ENCODE measurements around the gene ANKMY1. TPM values are rescaled to one million over a fixed set of nuclear protein-coding genes. Genes with fewer than 3 reads are reported as not detected.

ANKMY1 gene
- total RNA-seq, 4 donors from 2014 or later = 8.2 to 23.8 (median 17.1) TPM

- Histone ChIP-seq H3K4me3 (no peak overlapping the region), H3K4me1 (peaks cover 0 to 6% (median 4%) of the 10 kb centered on the region in 3 donors), H3K9me3 (no peaks in the 10 kb centered on the region), H3K36me3 (peaks cover 0 to 38% (median 1%) of the 10 kb centered on the region in 3 donors), H3K27me3 (no peaks in the 10 kb centered on the region), H3K27ac (no peak overlapping the region)
- no peak for TF ChIP-seq POLR2A (IDR thresholded peaks at IDR 0.05)
- TF ChIP-seq CTCF (IDR thresholded peaks at IDR 0.05) = no peak
- intact Hi-C loops (cut with DNase I) = no loop called here
- 89 to 94% methylated on average over 3 of the region's 10 CpGs for WGBS, 2 donors
- DNase-seq = no peak
Observed at GRCh38 chr2:240603846-240604245, 46.1 kb upstream of the ANKMY1 start.

GRCh38 chr2:240603081-240603835 is 45.5 kb upstream of the ANKMY1 start:
- intact Hi-C loops (cut with DNase I) = no loop called here
- no peaks in the 10 kb centered on the region for H3K9me3 ChIP-seq
- TF ChIP-seq POLR2A (IDR thresholded peaks at IDR 0.05) = no peak
- no peak for TF ChIP-seq CTCF (IDR thresholded peaks at IDR 0.05)
- peaks cover 0 to 6% (median 4%) of the 10 kb centered on the region in 3 donors for H3K4me1 ChIP-seq
- WGBS, 2 donors = 78 to 88% methylated on average over 8 to 11 of the region's 22 CpGs
- H3K27me3 ChIP-seq = no peaks in the 10 kb centered on the region
- H3K27ac ChIP-seq = no peak overlapping the region
- H3K36me3 ChIP-seq = peaks cover 3 to 44% (median 7%) of the 10 kb centered on the region in 3 donors
- DNase-seq = no peak
- no peak overlapping the region for H3K4me3 ChIP-seq

DNA sequence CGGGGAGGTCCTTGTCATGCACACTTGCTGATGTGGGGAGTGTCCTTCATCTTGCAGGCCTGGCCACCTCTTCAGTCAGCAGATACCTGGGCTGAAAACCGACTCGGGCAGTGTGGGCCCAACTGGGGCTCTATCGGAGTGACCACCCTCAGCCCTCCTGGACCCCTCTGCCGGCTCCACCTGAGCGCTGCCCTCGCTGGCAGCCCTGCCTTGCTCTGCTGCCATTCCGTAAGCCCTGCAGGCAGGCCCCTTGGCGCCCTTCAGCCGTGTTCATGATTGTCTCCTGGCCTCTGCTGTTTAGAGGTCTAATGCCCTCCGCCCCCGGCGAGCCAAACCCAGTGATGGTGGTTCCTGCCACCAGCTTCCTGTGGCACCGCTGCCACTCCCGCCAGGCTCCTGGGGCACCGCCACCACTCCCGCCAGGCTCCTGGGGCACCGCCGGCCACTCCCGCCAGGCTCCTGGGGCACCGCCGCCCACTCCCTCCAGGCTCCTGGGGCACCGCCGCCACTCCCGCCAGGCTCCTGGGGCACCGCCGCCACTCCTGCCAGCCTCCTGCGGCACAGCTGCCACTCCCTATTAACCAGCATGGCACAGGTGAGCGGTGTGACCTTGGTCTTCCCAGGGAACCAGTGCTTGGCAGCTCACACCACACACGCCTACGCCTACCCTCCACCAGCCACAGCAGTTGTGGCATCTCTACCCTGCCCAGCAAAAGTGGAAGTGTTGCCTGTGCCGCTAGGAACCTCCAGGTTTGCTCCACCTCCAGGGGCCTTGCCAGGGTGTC is 44.7 kb upstream of the ANKMY1 start:
- intact Hi-C loops (cut with DNase I) = no loop called here
- H3K4me3 ChIP-seq = no peak overlapping the region
- H3K4me1 ChIP-seq = peaks cover 0 to 6% (median 4%) of the 10 kb centered on the region in 3 donors
- 88 to 100% methylated on average over 1 to 11 of the region's 32 CpGs for WGBS, 2 donors
- H3K27ac ChIP-seq = no peak overlapping the region
- H3K36me3 ChIP-seq = peaks cover 9 to 52% (median 12%) of the 10 kb centered on the region in 3 donors
- H3K27me3 ChIP-seq = no peaks in the 10 kb centered on the region
- TF ChIP-seq POLR2A (IDR thresholded peaks at IDR 0.05) (no peak), CTCF (IDR thresholded peaks at IDR 0.05) (no peak)
- DNase-seq = no peak
- H3K9me3 ChIP-seq = no peaks in the 10 kb centered on the region

GRCh38 chr2:240601831-240602160 is 44.0 kb upstream of the ANKMY1 start:
- H3K36me3 ChIP-seq = peaks cover 13 to 58% (median 13%) of the 10 kb centered on the region in 3 donors
- no peak for DNase-seq
- H3K4me1 ChIP-seq = peaks cover 0 to 6% (median 4%) of the 10 kb centered on the region in 3 donors
- H3K4me3 ChIP-seq = no peak overlapping the region
- no peaks in the 10 kb centered on the region for H3K27me3 ChIP-seq
- no peaks in the 10 kb centered on the region for H3K9me3 ChIP-seq
- intact Hi-C loops (cut with DNase I) = no loop called here
- no CpG with 5 or more reads among the region's 11 CpGs for WGBS, 2 donors
- no peak overlapping the region for H3K27ac ChIP-seq
- TF ChIP-seq POLR2A (IDR thresholded peaks at IDR 0.05) (no peak), CTCF (IDR thresholded peaks at IDR 0.05) (no peak)
